ENCODE data around the gene CENPX. TPM values are rescaled to one million over a fixed set of nuclear protein-coding genes. Genes with fewer than 3 reads are reported as not detected.
"Not testable (repeated sequence)": the region's sequence is repeated elsewhere in the genome, so short reads cannot be mapped to it uniquely, and the experiment has no call there.

The CENPX gene
- polyA plus RNA-seq, 1 donor (not counting 4 experiments of a cell fraction or from before 2014, with no cell fraction given): 48.2 TPM

DNA sequence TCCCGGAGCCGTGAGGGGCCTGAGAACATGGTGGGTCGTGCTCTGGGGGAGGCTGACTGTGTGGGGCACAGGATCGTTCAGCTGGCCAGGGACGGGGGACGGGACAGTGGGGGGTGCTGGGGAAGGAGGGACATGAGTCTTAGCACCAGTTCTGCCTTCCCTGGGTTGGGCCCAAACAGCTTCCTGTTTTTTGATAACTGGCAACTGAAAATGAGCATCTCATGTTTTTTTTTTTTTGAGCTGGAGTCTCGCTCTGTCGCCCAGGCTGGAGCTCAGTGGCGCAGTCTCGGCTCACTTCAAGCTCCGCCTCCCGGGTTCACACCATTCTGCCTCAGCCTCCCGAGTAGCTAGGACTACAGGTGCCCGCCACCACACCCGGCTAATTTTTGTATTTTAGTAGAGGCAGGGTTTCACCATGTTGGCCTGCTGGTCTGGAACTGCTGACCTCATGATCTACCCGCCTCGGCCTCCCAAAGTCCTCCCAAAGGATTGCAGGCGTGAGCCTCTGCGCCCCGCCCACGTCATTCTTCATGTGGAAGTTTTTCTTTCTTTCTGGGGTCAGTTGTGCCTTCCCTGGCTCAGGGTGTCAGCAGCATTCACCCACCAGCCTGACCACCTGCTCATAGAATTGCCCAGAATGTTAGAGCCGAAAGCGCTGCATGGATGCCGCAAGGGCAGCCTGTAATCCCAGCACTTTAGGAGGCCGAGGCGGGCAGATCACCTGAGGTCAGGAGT, 38.9 kb downstream of the CENPX start:
- H3K9ac ChIP-seq (ENCODE audit: control insufficient read depth, extremely low read depth, insufficient read depth, low read length): no peak overlapping the region
- H4K20me1 ChIP-seq (ENCODE audit: control insufficient read depth, extremely low read depth, insufficient read depth, low read length): no peaks in the 10 kb centered on the region
- no peaks in the 10 kb centered on the region for H3K27me3 ChIP-seq (ENCODE audit: control insufficient read depth, extremely low read depth, insufficient read depth, low read length)
- no peak overlapping the region for H3K4me2 ChIP-seq (ENCODE audit: control insufficient read depth, extremely low read depth, insufficient read depth, low read depth, low read length)
- peaks cover 10% of the 10 kb centered on the region for H3K4me1 ChIP-seq (ENCODE audit: control insufficient read depth, extremely low read depth, insufficient read depth, low read length)
- TF ChIP-seq EZH2 (IDR thresholded peaks at IDR 0.05; ENCODE audit: low read length): no peak
- TF ChIP-seq, protein P1, sequence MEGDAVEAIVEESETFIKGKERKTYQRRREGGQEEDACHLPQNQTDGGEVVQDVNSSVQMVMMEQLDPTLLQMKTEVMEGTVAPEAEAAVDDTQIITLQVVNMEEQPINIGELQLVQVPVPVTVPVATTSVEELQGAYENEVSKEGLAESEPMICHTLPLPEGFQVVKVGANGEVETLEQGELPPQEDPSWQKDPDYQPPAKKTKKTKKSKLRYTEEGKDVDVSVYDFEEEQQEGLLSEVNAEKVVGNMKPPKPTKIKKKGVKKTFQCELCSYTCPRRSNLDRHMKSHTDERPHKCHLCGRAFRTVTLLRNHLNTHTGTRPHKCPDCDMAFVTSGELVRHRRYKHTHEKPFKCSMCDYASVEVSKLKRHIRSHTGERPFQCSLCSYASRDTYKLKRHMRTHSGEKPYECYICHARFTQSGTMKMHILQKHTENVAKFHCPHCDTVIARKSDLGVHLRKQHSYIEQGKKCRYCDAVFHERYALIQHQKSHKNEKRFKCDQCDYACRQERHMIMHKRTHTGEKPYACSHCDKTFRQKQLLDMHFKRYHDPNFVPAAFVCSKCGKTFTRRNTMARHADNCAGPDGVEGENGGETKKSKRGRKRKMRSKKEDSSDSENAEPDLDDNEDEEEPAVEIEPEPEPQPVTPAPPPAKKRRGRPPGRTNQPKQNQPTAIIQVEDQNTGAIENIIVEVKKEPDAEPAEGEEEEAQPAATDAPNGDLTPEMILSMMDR (optimal IDR thresholded peaks at IDR 0.05 in 1 of 3, IDR thresholded peaks at IDR 0.05 in 1 of 3, conservative IDR thresholded peaks at IDR 0.05 in 1 of 3; ENCODE audit: extremely low read depth in 1 of 3, insufficient read depth in 2 of 3, low read length in 3 of 3): no peak
- dilution Hi-C loops (cut with MboI; ENCODE audit: extremely low pct_ligation_motif_present, low sequenced_read_pairs): no loop called here
- DNase-seq (ENCODE audit: low read depth, low spot score) (no peak), FAIRE-seq (no peak)
- H3K36me3 ChIP-seq (ENCODE audit: control insufficient read depth in 2 of 2, extremely low read depth in 1 of 2, insufficient read depth in 2 of 2, low read length in 2 of 2): peaks cover 6 to 12% of the 10 kb centered on the region in 2 experiments
- no peaks in the 10 kb centered on the region for H3K9me3 ChIP-seq (ENCODE audit: control insufficient read depth, low read depth, low read length)
- no peak overlapping the region for H2AFZ ChIP-seq (ENCODE audit: control insufficient read depth, low read length)
- H3K9me1 ChIP-seq (ENCODE audit: control insufficient read depth, extremely low read depth, insufficient read depth, low read length): no peaks in the 10 kb centered on the region
- no peak overlapping the region for H3K4me3 ChIP-seq (ENCODE audit: control insufficient read depth in 2 of 3, extremely low read depth in 1 of 3, insufficient read depth in 2 of 3, low read depth in 1 of 3, low read length in 3 of 3)
- no peaks in the 10 kb centered on the region for H3K79me2 ChIP-seq (ENCODE audit: control insufficient read depth, insufficient read depth, low read length)
- H3K27ac ChIP-seq (ENCODE audit: control insufficient read depth, insufficient read depth, low read length): no peak overlapping the region

DNA sequence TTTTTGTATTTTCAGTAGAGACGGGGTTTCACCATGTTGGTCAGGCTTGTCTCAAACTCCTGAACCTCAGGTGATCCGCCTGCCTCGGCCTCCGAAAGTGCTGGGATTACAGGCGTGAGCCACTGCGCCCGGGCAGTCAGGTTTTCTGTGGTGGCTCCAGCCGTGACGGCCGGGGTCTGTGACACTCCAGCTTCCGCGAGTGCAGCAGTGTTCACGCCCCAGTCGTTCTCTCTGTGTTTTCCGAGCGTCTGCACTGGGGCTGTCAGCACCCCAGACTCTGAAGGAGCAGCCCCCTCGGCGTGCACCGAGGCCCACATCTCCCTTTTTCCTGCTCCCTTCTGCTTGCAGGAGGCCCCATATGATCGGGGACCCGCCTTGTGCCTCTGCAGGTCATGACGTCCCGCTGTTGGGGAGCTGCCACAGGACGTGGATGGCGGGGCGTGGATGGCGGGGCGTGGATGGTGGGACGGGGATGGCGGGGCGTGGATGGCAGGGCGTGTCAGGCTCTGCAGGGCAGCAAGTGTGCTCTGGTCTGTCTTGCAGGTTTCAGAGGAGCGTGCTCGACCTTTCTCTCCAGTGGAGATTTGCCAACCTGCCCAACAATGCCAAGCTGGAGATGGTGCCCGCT, 39.6 kb downstream of the CENPX start:
- FAIRE-seq (no peak), DNase-seq (ENCODE audit: low read depth, low spot score) (no peak)
- Histone ChIP-seq H3K36me3 (ENCODE audit: control insufficient read depth in 2 of 2, extremely low read depth in 1 of 2, insufficient read depth in 2 of 2, low read length in 2 of 2) (peaks cover 6 to 12% of the 10 kb centered on the region in 2 experiments), H3K4me2 (ENCODE audit: control insufficient read depth, extremely low read depth, insufficient read depth, low read depth, low read length) (no peak overlapping the region), H3K4me3 (ENCODE audit: control insufficient read depth in 2 of 3, extremely low read depth in 1 of 3, insufficient read depth in 2 of 3, low read depth in 1 of 3, low read length in 3 of 3) (no peak overlapping the region), H3K27ac (ENCODE audit: control insufficient read depth, insufficient read depth, low read length) (no peak overlapping the region), H3K9me1 (ENCODE audit: control insufficient read depth, extremely low read depth, insufficient read depth, low read length) (no peaks in the 10 kb centered on the region), H3K79me2 (ENCODE audit: control insufficient read depth, insufficient read depth, low read length) (no peaks in the 10 kb centered on the region), H2AFZ (ENCODE audit: control insufficient read depth, low read length) (no peak overlapping the region), H3K9me3 (ENCODE audit: control insufficient read depth, low read depth, low read length) (no peaks in the 10 kb centered on the region), H3K9ac (ENCODE audit: control insufficient read depth, extremely low read depth, insufficient read depth, low read length) (no peak overlapping the region), H3K27me3 (ENCODE audit: control insufficient read depth, extremely low read depth, insufficient read depth, low read length) (no peaks in the 10 kb centered on the region), H3K4me1 (ENCODE audit: control insufficient read depth, extremely low read depth, insufficient read depth, low read length) (peaks cover 10% of the 10 kb centered on the region), H4K20me1 (ENCODE audit: control insufficient read depth, extremely low read depth, insufficient read depth, low read length) (no peaks in the 10 kb centered on the region)
- dilution Hi-C loops (cut with MboI; ENCODE audit: extremely low pct_ligation_motif_present, low sequenced_read_pairs): no loop called here
- no peak for TF ChIP-seq EZH2 (IDR thresholded peaks at IDR 0.05; ENCODE audit: low read length)
- TF ChIP-seq, protein P1 (optimal IDR thresholded peaks at IDR 0.05 in 1 of 3, IDR thresholded peaks at IDR 0.05 in 1 of 3, conservative IDR thresholded peaks at IDR 0.05 in 1 of 3; ENCODE audit: extremely low read depth in 1 of 3, insufficient read depth in 2 of 3, low read length in 3 of 3): no peak

DNA sequence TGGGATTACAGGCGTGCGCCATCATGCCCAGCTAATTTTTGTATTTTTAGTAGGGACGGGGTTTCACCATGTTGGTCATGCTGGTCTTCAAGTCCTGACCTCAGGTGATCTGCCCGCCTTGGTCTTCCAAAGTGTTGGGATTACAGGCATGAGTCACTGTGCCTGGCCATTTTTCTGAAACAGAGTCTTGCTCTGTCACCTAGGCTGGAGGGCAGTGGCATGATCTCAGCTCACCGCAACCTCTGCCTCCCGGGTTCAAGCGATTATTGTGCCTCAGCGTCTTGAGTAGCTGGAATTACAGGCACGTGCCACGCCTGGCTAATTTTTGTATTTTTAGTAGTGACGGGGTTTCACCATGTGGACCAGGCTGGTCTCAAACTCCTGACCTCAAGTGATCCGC, 41.2 kb downstream of the CENPX start:
- dilution Hi-C loops (cut with MboI; ENCODE audit: extremely low pct_ligation_motif_present, low sequenced_read_pairs): not testable (repeated sequence)

More for the DNA sequence above, 41.2 kb downstream of the CENPX start:
- Histone ChIP-seq H3K4me1 (ENCODE audit: control insufficient read depth, extremely low read depth, insufficient read depth, low read length) (peaks cover 14% of the 10 kb centered on the region), H3K36me3 (ENCODE audit: control insufficient read depth in 2 of 2, extremely low read depth in 1 of 2, insufficient read depth in 2 of 2, low read length in 2 of 2) (peaks cover 0 to 12% of the 10 kb centered on the region in 2 experiments)
- H4K20me1 ChIP-seq (ENCODE audit: control insufficient read depth, extremely low read depth, insufficient read depth, low read length); H2AFZ ChIP-seq (ENCODE audit: control insufficient read depth, low read length); DNase-seq (ENCODE audit: low read depth, low spot score); H3K4me3 ChIP-seq (ENCODE audit: control insufficient read depth in 2 of 3, extremely low read depth in 1 of 3, insufficient read depth in 2 of 3, low read depth in 1 of 3, low read length in 3 of 3); H3K27ac ChIP-seq (ENCODE audit: control insufficient read depth, insufficient read depth, low read length); H3K79me2 ChIP-seq (ENCODE audit: control insufficient read depth, insufficient read depth, low read length); H3K27me3 ChIP-seq (ENCODE audit: control insufficient read depth, extremely low read depth, insufficient read depth, low read length); H3K9me3 ChIP-seq (ENCODE audit: control insufficient read depth, low read depth, low read length); H3K4me2 ChIP-seq (ENCODE audit: control insufficient read depth, extremely low read depth, insufficient read depth, low read depth, low read length); H3K9me1 ChIP-seq (ENCODE audit: control insufficient read depth, extremely low read depth, insufficient read depth, low read length); H3K9ac ChIP-seq (ENCODE audit: control insufficient read depth, extremely low read depth, insufficient read depth, low read length); FAIRE-seq: not testable (repeated sequence)
